Esophagus muscularis mucosa (tissue), 4 donors: ENCODE measurements around the gene SLC17A9.

Experiments
- CTCF ChIP-seq, 3 experiments: fragments of 200-600 bp in 2 of 3; fragments of 450-650 bp in 1 of 3; sonication (generic) in 2 of 3; IDR thresholded peaks; one replicate each; pipeline ENCODE4 v1.5.1; 2017 to 2019; ENCODE audit warnings: antibody characterized with exemption in 3 of 3, mild to moderate bottlenecking in 2 of 3, moderate library complexity in 1 of 3
- EP300 ChIP-seq: sonication (generic); formaldehyde crosslinking; IDR thresholded peaks from one replicate; pipeline ENCODE4 v1.6.1; 2017; ENCODE audit warnings: antibody characterized with exemption
- POLR2A ChIP-seq: fragments of 450-650 bp; IDR thresholded peaks from one replicate; pipeline ENCODE4 v1.6.1; 2017; ENCODE audit warnings: antibody characterized with exemption, moderate library complexity, mild to moderate bottlenecking, low read depth

- TF ChIP-seq CTCF (IDR thresholded peaks at IDR 0.05) (no peak), POLR2A (no peak), EP300 (no peak)
These were observed 26.0 kb downstream of the SLC17A9 start for GRCh38 chr20:62978561-62978943.
